Limb (tissue), 2 donors: Measurements from ENCODE around the gene HAPLN3.
"Not testable (repeated sequence)": the region's sequence is repeated elsewhere in the genome, so short reads cannot be mapped to it uniquely, and the experiment has no call there.

Experiments
- DNase-seq, 2 donors: peaks; one replicate each; pipeline ENCODE4 v3.0.0-alpha.2; 2016; ENCODE audit errors: extremely low spot score in 2 of 2

The HAPLN3 gene, protein sequence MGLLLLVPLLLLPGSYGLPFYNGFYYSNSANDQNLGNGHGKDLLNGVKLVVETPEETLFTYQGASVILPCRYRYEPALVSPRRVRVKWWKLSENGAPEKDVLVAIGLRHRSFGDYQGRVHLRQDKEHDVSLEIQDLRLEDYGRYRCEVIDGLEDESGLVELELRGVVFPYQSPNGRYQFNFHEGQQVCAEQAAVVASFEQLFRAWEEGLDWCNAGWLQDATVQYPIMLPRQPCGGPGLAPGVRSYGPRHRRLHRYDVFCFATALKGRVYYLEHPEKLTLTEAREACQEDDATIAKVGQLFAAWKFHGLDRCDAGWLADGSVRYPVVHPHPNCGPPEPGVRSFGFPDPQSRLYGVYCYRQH

DNA sequence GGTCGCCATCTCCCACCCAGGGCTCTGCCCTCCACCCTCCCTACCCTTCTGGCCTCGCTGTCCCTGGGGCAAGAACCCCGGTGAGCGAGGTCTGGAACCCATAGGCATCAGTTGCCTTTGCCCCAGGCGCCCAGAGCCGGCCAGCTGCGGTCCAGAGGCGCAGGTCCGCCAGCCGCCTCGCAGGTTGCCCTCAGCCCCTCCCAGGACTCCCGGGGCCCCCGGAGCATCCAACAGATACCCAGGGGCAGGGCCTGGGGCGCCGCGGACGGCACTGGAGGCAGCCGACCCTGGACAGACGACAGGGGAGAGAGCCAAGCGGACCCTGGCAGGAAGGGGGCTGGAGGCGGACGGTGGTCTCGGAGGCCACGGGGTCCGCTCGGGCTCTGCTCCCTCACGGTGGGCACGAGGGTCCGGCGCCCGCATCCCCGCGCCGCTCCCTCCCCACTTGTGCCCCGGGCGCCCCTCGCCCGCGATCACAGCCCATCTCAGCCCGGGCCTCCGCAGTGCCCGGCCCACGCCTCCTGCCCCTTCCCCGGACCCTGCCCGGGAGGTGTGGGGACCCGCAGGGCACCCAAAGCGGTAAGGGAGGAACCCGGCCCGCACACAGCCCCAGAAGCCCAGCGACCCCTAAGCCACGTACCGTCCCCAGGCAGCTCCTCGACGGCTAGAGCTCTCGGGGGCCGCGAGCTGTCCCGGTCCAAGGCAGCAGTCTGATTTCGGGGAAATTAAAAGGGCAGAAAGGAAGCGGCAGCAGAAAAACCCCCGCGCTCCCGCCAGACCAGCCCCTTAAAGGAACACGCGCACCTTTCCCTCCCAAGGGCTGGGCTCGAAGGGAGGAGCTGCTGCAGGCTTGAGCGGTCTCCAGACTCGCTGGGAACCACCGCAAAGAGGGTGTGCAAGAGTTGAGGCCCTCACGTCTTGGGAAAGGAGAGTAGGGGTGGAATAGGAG lies at the start of gene HAPLN3:
Gene HAPLN3, minus strand, starts transcription at position 726 of the 949 bp plus-strand sequence. CDS start 8,246 bp downstream, outside the sequence.
- peak in 1 of 2 donors; percentile 26 for DNase-seq

DNA sequence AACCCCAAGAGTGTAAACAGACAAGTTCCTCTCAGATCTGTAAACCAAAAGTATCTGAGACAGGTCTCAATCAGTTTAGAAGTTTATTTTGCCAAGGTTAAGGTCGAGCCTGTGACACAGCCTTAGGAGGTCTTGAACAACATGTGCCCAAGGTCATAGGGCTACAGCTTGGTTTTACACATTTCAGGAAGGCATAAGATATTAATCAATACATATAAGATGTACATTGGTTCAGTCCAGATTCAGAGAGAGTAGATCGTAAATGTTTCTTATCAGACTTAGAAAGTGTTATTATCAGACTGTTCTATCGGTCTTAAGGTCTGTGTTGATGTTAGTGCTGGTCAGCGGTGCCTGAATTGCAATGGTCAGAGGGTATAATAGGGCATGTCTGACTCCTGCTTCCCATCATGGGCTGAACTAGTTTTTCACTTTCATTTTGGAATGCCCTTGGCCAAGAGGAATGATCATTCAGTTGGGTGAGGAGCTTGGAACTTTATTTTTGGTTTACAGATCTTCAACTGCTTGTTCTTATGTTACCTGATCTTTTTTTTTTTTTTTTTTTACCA lies 44.8 kb upstream of the HAPLN3 start:
- no peak for DNase-seq

DNA sequence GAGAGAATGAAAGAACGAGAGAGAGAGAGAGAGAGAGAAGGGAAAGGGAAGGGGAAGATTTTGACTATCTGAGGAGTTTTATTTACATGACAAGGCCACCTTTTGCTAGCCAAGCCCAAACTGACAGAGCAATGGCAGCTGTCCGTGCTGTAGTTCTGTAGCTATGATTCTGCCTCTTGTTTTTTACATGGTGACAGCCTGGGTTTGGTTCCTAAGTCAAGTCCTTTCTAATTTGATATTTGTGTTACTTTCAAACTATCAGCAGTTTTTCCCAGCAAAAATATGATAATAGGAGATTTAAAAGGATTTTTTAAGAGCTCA lies 44.1 kb upstream of the HAPLN3 start:
- DNase-seq, result no peak

DNA sequence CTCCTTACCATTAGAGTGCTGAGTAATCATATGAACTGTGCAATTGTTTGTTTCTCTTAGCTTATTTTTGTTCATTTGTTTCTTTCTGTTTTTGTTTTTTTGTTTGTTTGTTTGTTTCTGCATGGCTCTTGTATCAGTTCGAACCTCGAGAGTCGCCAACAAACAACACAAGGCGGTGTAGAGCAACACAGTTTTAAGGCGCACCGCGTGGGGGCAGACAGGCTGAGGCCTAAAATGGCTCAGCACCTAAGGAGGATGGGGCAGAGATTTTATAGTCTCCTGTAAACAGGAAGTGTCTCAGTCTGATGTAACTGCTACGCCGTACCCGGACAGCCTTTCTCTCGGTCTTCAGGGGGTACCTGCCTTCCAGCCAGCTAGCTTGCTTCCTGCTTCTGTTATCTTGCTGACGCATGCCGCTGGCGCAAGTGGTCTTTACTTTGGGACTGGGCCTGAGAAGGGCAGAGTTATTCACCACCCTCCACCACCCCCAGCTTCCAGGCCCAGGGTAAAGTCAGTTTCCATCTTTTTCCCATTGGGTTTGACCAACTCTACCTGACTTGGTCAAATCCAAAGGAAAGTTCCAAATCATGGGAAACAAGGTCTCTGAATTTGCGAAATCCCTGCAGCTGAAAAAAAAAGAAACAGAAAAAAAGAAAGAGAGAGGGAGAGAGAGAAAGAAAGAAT lies 43.6 kb upstream of the HAPLN3 start:
- DNase-seq, result no peak

DNA sequence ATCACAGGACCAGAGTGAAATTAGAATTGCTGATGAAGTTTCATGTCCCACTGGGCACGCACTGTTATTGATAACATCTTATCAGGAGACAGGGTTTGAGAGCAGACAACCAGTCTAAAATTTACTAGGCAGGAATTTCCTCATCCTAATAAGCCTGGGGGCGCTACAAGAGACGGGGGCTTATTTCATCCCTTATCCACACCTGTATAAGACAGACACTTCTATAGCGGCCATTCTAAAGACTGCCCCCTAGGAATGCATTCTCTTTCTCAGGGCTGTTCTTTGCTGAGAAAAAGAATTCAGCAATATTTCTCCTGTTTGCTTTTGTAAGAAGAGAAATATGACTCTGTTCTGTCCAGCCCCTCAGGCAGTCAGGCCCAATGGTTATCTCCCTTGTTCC lies 39.1 kb upstream of the HAPLN3 start:
- DNase-seq, result not testable (repeated sequence)

DNA sequence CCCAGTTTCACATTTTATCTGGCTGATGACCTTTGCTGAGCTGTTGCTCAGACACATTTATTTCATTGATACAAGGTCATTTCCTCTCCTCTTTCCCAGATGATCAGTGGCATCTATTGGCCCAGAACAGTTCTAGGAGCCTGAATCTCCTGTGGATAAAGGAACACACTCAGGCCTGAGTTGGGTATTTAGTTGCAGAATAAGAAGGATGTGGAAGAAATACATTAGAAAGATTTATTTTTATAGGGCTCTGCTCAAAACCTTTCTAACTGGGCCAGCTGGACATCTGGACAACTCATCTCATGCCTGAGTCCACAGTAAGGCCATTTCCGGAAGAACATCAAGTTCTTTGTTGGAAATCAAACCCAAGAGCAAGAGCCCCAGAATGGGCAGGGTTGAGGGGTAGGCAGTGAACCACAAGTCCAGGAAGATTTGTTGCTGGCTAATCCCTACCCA lies 37.6 kb upstream of the HAPLN3 start:
- DNase-seq, result no peak

DNA sequence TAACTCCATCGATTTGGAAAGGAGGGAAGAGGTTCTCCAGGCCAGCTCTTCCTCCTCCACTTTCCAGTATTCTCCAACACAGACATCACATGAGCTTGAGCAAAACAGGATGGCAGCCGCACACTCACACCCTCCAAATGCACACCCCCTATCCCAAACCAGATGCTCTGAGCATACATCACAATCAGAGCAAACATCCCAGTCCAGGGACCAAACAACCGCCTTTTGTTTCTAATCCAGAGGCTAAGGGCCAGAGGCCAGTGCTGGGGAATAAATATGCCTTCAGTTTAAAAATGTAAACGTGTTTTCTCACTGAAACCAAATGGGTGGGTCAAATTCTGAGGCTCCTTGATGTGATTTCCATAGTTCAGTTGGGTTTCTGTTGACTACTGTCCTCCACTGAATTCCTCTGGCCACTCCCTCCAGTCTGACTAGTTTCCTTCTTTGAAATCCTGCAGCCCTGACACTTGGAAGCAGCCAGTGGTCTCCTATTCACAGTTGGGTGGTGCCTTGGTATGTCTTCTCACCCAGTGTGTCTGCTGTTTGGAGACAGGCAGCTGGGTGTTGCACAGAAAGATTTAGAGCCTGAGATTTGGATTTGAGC lies 37.0 kb upstream of the HAPLN3 start:
- peak in 1 of 2 donors; percentile 6 for DNase-seq

DNA sequence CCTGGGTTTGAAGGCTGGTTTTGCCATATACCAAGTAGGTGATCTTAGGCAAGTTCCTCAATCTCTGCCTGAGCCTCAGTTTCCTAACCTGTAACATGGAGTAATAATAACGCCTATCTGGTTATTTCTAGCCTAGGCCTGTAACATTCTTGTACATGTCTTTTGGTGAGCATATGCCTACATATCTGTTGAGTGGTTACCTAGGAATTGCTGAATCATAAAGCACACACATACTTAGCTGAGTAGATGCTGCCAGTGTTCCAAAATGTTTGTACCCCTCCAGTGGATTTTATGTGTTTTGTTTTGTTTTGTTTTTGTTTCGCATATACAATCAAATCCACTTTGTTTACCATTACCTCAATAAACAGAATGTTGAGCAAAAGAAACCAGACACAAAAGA lies 35.2 kb upstream of the HAPLN3 start:
- DNase-seq, result no peak

DNA sequence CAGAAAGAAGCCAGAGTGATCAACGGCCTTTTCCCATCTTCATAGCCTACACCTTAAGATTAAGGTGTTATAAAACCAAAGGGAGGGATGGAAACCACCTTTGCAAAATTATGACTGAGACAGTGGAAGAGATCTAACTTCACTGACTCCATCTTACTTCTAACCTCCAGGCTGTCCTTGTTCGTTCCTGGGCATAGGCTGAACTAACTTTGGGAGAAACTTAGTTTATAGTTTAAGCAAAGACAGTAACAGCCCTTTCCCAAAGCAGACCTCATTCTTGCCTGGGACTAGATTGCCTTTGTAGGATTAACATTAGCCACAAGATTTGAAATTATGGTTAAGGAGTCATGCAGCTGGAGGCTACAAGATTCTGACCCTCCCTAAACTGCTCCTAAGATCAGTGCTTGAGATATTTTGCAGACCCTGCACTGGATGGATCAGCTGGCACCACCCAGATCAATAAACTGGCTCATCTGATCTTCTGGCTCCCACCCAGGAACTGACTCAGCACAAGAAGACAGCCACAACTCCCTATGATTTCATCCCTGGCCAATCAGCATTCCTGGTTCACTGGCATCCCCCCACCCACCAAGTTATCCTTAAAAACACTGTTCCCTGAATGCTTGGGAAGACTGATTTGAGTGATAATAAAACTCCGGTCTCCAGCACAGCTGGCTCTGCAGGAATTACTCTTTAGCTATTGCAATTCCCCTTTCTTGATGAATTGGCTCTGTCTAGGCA lies 34.2 kb upstream of the HAPLN3 start:
- DNase-seq, result not testable (repeated sequence)

DNA sequence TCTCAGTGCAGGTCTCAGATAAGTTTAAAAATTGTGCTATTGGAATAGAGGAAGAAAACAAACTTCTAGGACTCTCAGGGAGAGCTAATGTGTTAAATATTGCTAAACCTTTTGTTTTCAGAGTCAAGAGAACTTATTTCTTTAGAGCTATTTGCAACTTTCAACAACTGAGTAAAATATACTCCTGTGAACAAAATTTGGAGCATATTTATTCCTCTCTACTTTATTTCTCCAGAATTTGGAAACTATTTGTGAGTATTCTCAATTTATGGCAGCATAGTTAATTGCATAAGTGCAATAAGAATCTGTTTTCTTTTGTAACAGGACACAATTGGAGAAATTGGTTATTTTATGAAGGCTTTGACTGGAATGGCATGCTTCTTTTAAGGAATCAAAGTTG lies 32.8 kb upstream of the HAPLN3 start:
- not testable (repeated sequence) for DNase-seq

DNA sequence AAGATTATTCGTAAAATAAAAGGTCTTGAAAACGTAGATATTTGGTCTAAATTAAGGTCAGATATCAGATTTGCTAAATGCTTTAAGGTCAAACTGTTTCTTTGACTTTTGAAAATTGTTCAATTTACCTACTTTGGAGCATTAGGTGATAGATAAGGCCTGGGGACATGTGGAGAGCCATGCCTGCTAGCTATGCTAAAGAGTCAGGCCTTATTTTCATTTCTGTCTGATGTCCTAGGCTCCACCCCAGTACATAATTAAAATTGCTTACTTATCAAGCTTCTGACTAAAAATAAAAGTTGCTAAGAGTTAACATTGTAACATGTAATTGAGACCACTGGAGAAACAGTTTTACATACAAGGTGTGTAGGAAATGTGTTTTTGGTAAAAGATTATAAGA lies 30.3 kb upstream of the HAPLN3 start:
- not testable (repeated sequence) for DNase-seq

DNA sequence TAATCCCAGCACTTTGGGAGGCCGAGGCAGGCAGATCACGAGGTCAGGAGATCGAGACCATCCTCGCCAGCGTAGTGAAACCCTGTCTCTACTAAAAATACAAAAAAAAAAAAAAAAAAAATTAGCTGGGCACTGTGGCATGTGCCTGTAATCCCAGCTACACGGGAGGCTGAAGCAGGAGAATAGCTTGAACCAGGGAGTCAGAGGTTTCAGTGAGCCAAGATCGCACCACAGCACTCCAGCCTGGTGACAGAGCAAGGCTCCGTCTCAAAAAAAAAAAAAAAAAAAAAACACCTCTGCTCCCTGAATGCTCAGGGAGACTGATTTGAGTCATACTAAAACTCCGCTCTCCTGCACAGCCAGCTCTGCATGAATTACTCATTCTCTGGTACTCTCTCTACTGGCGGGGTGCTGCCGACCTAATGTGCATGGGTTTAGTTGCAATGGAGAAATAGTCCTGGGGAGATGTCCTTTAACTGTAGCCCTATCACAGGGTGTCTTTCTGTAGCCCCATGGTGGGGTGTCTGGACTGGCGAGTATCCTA lies 25.6 kb upstream of the HAPLN3 start:
- not testable (repeated sequence) for DNase-seq

DNA sequence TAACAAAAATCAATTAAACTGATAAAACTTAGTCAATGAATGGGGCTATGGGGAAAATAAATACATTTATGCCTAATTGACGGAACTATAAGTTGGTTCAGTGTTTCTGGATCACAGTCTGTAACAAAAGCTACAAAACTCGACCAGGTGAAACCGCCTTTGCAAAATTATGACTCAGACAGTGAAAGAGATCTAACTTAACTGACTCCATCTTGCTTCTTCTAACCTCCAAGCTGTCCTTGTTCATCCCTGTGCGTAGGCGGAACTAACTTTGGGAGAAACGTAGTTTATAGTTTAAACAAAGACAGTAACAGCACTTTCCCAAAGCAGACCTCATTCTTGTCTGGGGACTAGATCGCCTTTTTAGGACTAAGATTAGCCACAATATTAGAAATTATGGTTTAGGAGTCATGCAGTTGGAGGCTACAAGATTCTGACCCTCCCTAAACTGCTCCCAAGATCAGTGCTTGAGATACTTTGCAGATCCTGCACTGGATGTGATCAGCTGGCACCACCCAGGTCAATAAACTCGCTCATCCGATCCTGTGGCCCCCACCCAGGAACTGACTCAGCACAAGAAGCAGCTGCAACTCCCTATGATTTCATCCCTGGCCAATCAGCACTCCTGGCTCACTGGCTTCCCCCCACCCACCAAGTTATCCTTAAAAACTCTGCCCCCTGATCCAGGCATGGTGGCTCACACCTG lies 25.0 kb upstream of the HAPLN3 start:
- no peak for DNase-seq

DNA sequence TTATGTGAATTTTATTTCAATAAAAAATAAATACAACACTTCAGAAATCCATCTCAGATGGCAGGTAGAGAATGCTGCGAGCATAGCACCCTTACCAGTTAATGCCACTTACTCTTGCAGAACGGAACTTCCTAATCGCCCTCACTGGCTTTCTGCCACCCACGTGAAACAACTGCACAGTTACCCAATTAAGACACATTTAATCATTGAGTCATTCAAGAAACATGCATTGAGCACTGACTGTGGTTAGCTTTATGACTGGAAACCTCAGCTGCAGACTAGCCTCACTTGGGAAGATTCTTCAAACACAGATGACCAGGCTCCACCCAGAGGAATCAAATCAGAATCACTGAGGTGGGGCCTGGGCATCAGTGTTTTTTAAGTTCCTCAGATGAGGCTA lies 23.4 kb upstream of the HAPLN3 start:
- no peak for DNase-seq

DNA sequence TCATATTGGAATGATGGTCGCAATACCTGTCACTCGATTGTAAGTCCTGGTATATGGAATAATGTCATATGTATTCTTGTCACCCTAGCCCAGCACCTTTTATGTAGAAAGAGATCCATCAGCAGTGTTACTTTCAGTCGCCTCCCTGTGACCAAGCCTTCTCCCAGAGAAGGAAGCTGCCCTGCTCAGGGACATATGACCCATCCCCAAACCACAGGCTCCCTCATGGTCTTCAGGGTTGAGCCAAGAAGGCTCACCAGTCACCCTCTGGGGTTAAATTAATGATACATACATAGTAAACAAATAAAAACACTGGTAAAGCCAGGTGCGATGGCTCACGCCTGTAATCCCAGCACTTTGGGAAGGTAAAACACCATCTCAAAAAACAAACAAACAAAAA lies 22.4 kb upstream of the HAPLN3 start:
- no peak for DNase-seq

DNA sequence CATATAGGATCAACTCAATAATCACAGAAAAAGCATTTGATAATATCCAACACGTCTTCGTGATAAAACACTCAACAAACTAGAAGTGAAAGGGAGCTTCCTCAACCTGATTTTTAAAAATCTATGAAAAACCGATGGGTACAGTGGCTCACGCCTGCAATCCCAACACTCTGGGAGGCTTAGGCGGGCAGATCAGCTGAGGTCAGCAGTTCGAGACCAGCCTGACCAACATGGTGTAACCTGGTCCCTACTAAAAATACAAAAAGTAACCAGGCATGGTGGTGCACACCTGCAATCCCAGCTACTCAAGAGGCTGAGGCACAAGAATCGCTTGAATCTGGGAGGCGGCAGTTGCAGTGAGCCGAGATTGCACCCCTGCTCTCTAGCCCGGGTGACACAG lies 20.0 kb upstream of the HAPLN3 start:
- DNase-seq, result no peak

DNA sequence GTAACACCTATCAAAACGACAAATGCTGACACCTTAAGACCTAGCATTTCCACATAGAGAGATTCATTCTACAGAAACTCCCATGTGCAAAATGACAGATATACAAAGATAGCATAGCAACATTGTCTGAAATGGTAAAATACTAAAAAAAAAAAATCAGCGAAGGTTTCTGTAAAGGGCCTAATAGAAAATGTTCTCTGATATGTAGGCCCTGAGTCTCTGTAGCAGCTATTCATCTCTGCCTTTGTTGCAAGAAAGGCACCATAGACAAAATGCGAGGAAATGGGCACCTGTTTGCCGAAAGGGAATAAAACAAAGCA lies 18.5 kb upstream of the HAPLN3 start:
- DNase-seq, result no peak

DNA sequence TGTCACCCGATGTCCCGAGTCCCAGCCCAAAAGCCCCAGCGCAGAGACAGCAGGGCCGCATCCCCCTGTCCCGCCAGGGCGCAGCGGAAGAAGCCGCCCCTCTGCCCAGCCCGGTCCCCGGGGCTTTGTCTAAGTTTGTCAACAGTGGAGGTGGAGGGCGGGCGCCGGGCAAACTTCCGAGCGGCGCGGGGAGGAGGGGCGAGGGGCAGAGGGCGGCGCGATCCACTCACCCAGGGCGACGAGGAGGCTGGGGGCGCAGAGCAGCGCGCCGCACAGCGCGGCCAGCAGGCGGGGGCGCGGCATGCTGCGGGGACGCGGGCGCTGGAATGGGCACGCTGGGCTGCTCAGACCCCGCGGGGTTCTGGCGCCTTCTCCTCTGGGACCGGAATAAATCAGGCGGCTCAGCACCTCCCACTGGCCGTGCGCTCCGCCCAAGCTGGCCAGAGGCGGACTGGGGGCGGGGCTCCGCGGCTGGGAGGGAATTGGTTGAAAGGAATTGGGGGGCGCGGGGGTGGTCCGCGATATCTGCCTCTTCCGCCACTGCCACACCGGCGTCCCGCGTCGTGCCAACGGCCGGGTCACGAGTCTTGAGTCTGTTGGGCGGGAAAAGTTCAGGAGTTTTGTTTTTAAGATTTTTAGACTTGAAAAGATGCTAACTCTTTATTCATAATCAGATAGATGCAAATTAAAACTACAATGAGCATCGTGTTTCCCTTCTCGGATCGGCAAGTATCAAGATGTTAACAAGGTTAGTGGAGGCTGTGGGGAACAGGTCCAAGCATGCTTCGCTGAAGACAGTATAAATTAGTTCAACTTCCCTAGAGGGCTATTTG lies 17.9 kb upstream of the HAPLN3 start, which contains the start of gene MFGE8:
Gene MFGE8, minus strand, starts transcription at position 363 of the 833 bp plus-strand sequence. Its CDS starts 60 bp downstream, at position 303.
- peak; percentile 60 to 85 for DNase-seq

DNA sequence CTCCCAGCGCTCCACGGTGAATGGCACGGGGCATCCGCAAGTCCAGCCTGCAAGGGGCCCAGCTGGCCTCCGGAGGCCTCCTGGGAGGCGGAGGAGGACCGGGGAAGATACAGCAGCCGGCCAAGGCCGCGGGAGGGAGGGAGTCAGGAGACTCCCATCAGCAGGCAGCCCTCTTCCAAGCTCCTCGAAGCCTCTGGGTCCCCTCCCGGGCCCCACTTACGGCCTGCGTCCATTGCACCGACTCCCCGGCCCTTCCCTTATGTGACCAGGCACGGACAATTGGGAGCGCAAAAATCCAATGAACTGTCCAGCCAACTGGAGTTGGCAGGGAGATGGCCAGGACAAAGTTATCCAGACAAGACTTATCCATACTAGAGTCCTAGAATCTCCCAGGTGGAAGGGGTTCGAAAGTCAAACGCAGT lies 17.2 kb upstream of the HAPLN3 start:
- DNase-seq, result peak in 1 of 2 donors; percentile 54
